ENCODE measurements around the gene PNRC2. TPM values are rescaled to one million over a fixed set of nuclear protein-coding genes. Genes with fewer than 3 reads are reported as not detected.

PNRC2 gene
- total RNA-seq, 3 donors from 2014 or later = 116 to 137 (median 121) TPM

- H3K4me3 ChIP-seq = no peak overlapping the region
- no peaks in the 10 kb centered on the region for H3K9me3 ChIP-seq
- intact Hi-C loops (cut with DNase I, micrococcal nuclease) = no loop called here
- no peak for ATAC-seq
- no peaks in the 10 kb centered on the region for H3K4me1 ChIP-seq (ENCODE audit: low read depth)
- no peak for TF ChIP-seq CTCF (IDR thresholded peaks at IDR 0.05)
- DNase-seq = no peak
- no peaks in the 10 kb centered on the region for H3K36me3 ChIP-seq (ENCODE audit: low read depth)
These were observed 37.1 kb downstream of the PNRC2 start for GRCh38 chr1:23996700-23997229.

GRCh38 chr1:23997812-23998211, 38.2 kb downstream of the PNRC2 start:
- Histone ChIP-seq H3K36me3 (ENCODE audit: low read depth) (no peaks in the 10 kb centered on the region), H3K4me3 (no peak overlapping the region), H3K9me3 (no peaks in the 10 kb centered on the region), H3K4me1 (ENCODE audit: low read depth) (no peaks in the 10 kb centered on the region)
- ATAC-seq (no peak), DNase-seq (no peak)
- no peak for TF ChIP-seq CTCF (IDR thresholded peaks at IDR 0.05)
- intact Hi-C loops (cut with DNase I, micrococcal nuclease) = no loop called here

GRCh38 chr1:23999156-23999671, 39.6 kb downstream of the PNRC2 start:
- H3K36me3 ChIP-seq (ENCODE audit: low read depth) = no peaks in the 10 kb centered on the region
- no peaks in the 10 kb centered on the region for H3K9me3 ChIP-seq
- no peak overlapping the region for H3K4me3 ChIP-seq
- no peaks in the 10 kb centered on the region for H3K4me1 ChIP-seq (ENCODE audit: low read depth)
- no peak for DNase-seq
- no peak for TF ChIP-seq CTCF (IDR thresholded peaks at IDR 0.05)
- intact Hi-C loops (cut with DNase I, micrococcal nuclease) = no loop called here
- ATAC-seq = no peak

GRCh38 chr1:24002695-24003094, 43.1 kb downstream of the PNRC2 start:
- Histone ChIP-seq H3K4me1 (ENCODE audit: low read depth) (no peaks in the 10 kb centered on the region), H3K9me3 (no peaks in the 10 kb centered on the region), H3K36me3 (ENCODE audit: low read depth) (no peaks in the 10 kb centered on the region), H3K4me3 (no peak overlapping the region)
- intact Hi-C loops (cut with DNase I, micrococcal nuclease) = no loop called here
- ATAC-seq (no peak), DNase-seq (no peak)
- no peak for TF ChIP-seq CTCF (IDR thresholded peaks at IDR 0.05)

- Histone ChIP-seq H3K9me3 (no peaks in the 10 kb centered on the region), H3K4me1 (ENCODE audit: low read depth) (no peaks in the 10 kb centered on the region), H3K4me3 (no peak overlapping the region), H3K36me3 (ENCODE audit: low read depth) (no peaks in the 10 kb centered on the region)
- intact Hi-C loops (cut with DNase I, micrococcal nuclease) = no loop called here
- ATAC-seq = no peak
- no peak for TF ChIP-seq CTCF (IDR thresholded peaks at IDR 0.05)
- DNase-seq = no peak
These were observed 43.8 kb downstream of the PNRC2 start for GRCh38 chr1:24003331-24003972.

Data from mucosa of descending colon (tissue), 3 donors.